GM12864 (cell line): ENCODE results near the gene SHC3.

Source experiments
- DNase-seq: peaks from one replicate; pipeline ENCODE4 v3.0.0-alpha.2; 2011; ENCODE audit warnings: low read depth
- H3K4me3 ChIP-seq: 2 replicates; pipeline ENCODE4 v1.5.1; 2011; ENCODE audit warnings: mild to moderate bottlenecking, low read depth, low read length, control low read depth
- CTCF ChIP-seq: IDR thresholded peaks from 2 replicates; pipeline ENCODE4 v1.5.1; 2011; ENCODE audit warnings: low read depth, mild to moderate bottlenecking, moderate library complexity, low read length, control low read depth, inconsistent platforms; ENCODE audit errors: missing control alignments

SHC3 gene

GRCh38 chr9:89008744-89009545 lies 169.7 kb downstream of the SHC3 start:
- no peak for TF ChIP-seq CTCF
- H3K4me3 ChIP-seq: no peak overlapping the region
- no peak for DNase-seq

- H3K4me3 ChIP-seq: no peak overlapping the region
- TF ChIP-seq CTCF: no peak
- DNase-seq: no peak
Measured at GRCh38 chr9:89008055-89008743, 170.4 kb downstream of the SHC3 start.

GRCh38 chr9:89006996-89007967 lies 171.3 kb downstream of the SHC3 start:
- no peak overlapping the region for H3K4me3 ChIP-seq
- TF ChIP-seq CTCF: no peak
- DNase-seq: no peak

GRCh38 chr9:89006267-89006666 lies 172.4 kb downstream of the SHC3 start:
- TF ChIP-seq CTCF: no peak
- no peak overlapping the region for H3K4me3 ChIP-seq
- DNase-seq: no peak

GRCh38 chr9:89005323-89005722 lies 173.3 kb downstream of the SHC3 start:
- no peak for DNase-seq
- no peak overlapping the region for H3K4me3 ChIP-seq
- TF ChIP-seq CTCF: no peak

GRCh38 chr9:89002987-89003386 lies 175.6 kb downstream of the SHC3 start:
- no peak for TF ChIP-seq CTCF
- H3K4me3 ChIP-seq: no peak overlapping the region
- no peak for DNase-seq
